ENCODE results near the gene RBP3. TPM values are rescaled to one million over a fixed set of nuclear protein-coding genes. Genes with fewer than 3 reads are reported as not detected.

Gene RBP3
- total RNA-seq, 1 donor from 2014 or later: not detected

GRCh38 chr10:47330804-47331203 is 17.4 kb upstream of the RBP3 start:
- FAIRE-seq (no peak), DNase-seq (ENCODE audit: low read depth) (no peak)
- no peaks in the 10 kb centered on the region for H3K36me3 ChIP-seq (ENCODE audit: control insufficient read depth, insufficient read depth, low read length)

GRCh38 chr10:47331491-47331890 is 16.7 kb upstream of the RBP3 start:
- peaks cover 2% of the 10 kb centered on the region for H3K27me3 ChIP-seq (ENCODE audit: control insufficient read depth, insufficient read depth, low read length)
- no peak overlapping the region for H3K4me3 ChIP-seq (ENCODE audit: low read depth, low read length)
- no peak for TF ChIP-seq CTCF (IDR thresholded peaks at IDR 0.05; ENCODE audit: insufficient read depth, low read length, severe bottlenecking)
- H3K36me3 ChIP-seq (ENCODE audit: control insufficient read depth, insufficient read depth, low read length): no peaks in the 10 kb centered on the region
- FAIRE-seq (no peak), DNase-seq (ENCODE audit: low read depth) (no peak)

More at GRCh38 chr10:47330804-47331203, 17.4 kb upstream of the RBP3 start:
- Histone ChIP-seq H3K4me3 (ENCODE audit: low read depth, low read length) (no peak overlapping the region), H3K27me3 (ENCODE audit: control insufficient read depth, insufficient read depth, low read length) (peaks cover 2% of the 10 kb centered on the region)
- TF ChIP-seq CTCF (IDR thresholded peaks at IDR 0.05; ENCODE audit: insufficient read depth, low read length, severe bottlenecking): no peak

- DNase-seq (ENCODE audit: low read depth) (no peak), FAIRE-seq (no peak)
- no peak overlapping the region for H3K4me3 ChIP-seq (ENCODE audit: low read depth, low read length)
- peaks cover 2% of the 10 kb centered on the region for H3K27me3 ChIP-seq (ENCODE audit: control insufficient read depth, insufficient read depth, low read length)
- no peak for TF ChIP-seq CTCF (IDR thresholded peaks at IDR 0.05; ENCODE audit: insufficient read depth, low read length, severe bottlenecking)
- H3K36me3 ChIP-seq (ENCODE audit: control insufficient read depth, insufficient read depth, low read length): no peaks in the 10 kb centered on the region
Observed at GRCh38 chr10:47331954-47332353, 16.2 kb upstream of the RBP3 start.

GRCh38 chr10:47332371-47332770 is 15.8 kb upstream of the RBP3 start:
- no peak for DNase-seq (ENCODE audit: low read depth)

GRCh38 chr10:47332946-47333345 is 15.2 kb upstream of the RBP3 start:
- no peak for TF ChIP-seq CTCF (IDR thresholded peaks at IDR 0.05; ENCODE audit: insufficient read depth, low read length, severe bottlenecking)
- Histone ChIP-seq H3K4me3 (ENCODE audit: low read depth, low read length) (no peak overlapping the region), H3K36me3 (ENCODE audit: control insufficient read depth, insufficient read depth, low read length) (no peaks in the 10 kb centered on the region), H3K27me3 (ENCODE audit: control insufficient read depth, insufficient read depth, low read length) (peaks cover 2% of the 10 kb centered on the region)
- FAIRE-seq (no peak), DNase-seq (ENCODE audit: low read depth) (no peak)

More at GRCh38 chr10:47332371-47332770, 15.8 kb upstream of the RBP3 start:
- TF ChIP-seq CTCF (IDR thresholded peaks at IDR 0.05; ENCODE audit: insufficient read depth, low read length, severe bottlenecking): no peak
- Histone ChIP-seq H3K36me3 (ENCODE audit: control insufficient read depth, insufficient read depth, low read length) (no peaks in the 10 kb centered on the region), H3K27me3 (ENCODE audit: control insufficient read depth, insufficient read depth, low read length) (peaks cover 2% of the 10 kb centered on the region), H3K4me3 (ENCODE audit: low read depth, low read length) (no peak overlapping the region)
- FAIRE-seq: no peak

GRCh38 chr10:47333532-47333931 is 14.6 kb upstream of the RBP3 start:
- Histone ChIP-seq H3K4me3 (ENCODE audit: low read depth, low read length) (no peak overlapping the region), H3K36me3 (ENCODE audit: control insufficient read depth, insufficient read depth, low read length) (no peaks in the 10 kb centered on the region), H3K27me3 (ENCODE audit: control insufficient read depth, insufficient read depth, low read length) (peaks cover 2% of the 10 kb centered on the region)
- FAIRE-seq (no peak), DNase-seq (ENCODE audit: low read depth) (no peak)
- TF ChIP-seq CTCF (IDR thresholded peaks at IDR 0.05; ENCODE audit: insufficient read depth, low read length, severe bottlenecking): no peak
